Colon (tissue), 2 donors: Measurements from ENCODE around the gene PTGS2.
"Not testable (repeated sequence)": the region's sequence is repeated elsewhere in the genome, so short reads cannot be mapped to it uniquely, and the experiment has no call there.

Experiments used
- FAIRE-seq: peaks from 2 replicates; lab custom pipeline; 2012; peaks lifted over from hg19 to GRCh38; lab: Jason Lieb, UNC
- donor health status: control.
- donor health status: control.

The PTGS2 gene

DNA sequence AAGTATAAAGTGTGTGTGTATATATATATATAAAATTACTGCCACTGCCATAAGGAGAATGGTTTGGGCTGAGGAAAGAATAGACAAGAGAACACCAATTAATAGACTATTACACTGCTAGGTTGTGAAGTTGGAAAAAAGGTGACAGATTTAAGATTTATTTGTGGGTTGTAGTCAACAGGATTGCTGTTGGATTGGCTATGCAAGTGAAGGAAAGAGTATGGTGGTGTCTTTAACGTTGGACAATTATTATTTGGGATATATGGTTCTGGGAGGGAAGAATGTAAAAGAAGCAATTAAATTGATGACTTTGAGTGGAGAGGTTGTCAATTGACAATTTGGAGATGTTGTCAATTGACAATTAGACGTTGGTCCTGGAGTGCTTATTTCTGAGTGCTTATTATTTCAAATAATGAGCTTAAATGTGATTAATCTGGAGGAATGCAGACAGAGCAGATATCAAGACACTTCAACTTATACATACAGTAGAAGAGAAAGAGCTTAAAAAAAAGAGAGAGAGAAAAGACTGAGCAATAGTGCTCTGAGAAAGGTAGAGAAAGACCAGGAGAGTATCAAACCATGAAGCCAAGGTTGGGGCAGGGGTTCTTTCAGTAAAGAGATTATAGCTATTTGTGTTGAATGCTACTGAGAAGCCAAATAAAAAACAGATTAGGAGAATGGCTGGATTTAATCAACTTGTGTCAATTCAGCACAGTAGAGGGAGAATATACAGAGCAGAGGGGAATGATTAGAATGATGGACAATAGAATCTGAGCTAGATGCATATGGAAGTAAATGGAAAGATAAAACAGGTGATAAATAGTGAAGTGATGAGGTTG lies 9.7 kb downstream of the PTGS2 start:
- FAIRE-seq, result no peak

- FAIRE-seq, result not testable (repeated sequence)
These were observed 10.4 kb downstream of the PTGS2 start for GRCh38 chr1:186669784-186670183.

DNA sequence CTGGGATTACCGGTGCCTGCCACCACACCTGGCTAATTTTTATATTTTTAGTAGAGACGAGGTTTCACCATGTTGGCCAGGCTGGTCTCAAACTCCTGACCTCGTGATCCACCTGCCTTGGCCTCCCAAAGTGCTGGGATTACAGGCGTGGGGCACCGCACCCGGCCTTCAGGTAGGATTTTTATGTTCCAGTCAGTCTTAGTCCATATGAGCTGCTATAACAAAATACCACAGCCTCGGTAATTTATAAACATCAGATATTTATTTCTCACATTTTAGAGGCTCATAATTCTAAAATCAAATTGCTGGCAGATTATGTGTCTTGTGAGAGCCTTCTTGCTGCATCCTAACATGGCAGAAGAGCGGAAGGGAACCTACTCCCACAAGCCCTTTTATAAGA lies 16.0 kb downstream of the PTGS2 start:
- FAIRE-seq, result not testable (repeated sequence)

DNA sequence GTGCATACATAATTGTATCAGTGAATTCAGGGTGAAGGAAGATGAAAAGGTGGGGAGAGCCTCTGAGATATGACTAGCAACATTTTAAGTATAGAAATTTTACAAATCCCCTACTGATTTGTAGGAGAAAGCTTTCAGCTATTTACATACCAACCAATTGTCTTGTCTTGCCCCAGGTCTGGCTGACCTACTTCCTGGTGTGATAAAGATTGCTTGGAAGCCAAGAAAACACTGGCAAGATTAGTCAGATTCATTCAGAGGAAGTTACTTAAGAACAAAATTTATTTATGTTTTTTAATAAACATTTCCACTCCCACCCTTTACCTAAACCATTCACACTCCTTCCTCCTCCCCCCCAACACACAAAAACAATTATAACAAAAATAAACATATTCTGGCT lies 17.5 kb downstream of the PTGS2 start:
- FAIRE-seq, result no peak

DNA sequence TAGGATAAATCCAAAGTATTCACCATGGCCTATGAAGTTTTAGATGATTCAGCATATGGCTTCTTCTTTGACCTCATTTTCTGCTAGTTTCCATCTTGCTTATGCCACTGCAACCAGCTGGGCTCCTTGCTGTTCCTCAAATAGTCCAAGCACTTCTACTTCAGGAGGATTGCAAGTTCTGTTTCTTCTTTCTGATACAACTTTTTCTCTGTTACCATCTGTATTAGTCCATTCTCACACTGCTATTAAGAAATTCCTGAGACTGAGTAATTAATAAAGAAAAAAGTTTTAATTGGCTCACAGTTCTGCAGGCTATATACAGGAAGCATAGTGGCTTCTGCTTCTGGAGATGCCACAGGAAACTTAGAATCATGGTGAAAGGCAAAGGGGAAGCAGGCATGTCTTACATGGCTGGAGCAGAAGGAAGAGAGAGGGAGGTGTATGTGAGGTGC lies 20.3 kb downstream of the PTGS2 start:
- FAIRE-seq, result no peak

DNA sequence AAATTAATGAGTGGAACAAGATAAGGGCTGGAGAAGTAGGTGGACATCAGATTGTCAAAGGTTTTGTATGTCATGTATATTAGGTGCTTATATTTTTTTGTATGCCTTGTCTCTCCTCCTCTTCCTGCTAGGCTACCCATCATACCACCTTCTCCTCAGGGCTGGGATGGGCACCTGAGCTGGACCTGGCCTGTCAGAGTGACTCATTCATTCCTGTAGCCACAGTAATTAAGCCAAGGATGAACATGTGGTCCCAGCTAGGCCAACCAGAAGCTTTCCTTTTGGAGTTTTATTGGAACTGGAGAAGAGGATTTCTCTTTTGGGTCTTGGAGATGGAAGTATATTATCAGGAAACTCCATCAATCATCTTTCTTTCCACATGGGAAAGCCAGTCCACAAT lies 21.2 kb downstream of the PTGS2 start:
- FAIRE-seq, result no peak

DNA sequence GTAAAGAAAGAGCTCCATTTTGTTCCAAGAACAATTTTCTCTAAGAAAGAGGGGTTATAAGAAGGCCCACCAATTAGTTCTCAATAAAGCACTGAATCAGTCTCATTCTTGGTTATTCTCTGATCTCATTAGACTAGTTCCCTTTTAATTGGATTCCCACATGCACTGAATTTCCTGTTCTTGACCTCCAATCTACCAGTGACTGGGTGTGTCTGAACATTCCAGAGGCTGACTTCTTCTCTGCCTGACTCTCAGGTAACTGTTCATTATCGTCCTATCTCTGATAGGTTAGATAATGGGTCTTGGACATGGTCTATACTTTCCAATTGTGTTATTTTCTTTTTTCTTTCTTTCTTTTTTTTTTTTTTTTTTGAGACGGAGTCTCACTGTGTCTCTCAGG lies 22.7 kb downstream of the PTGS2 start:
- FAIRE-seq, result no peak

- FAIRE-seq, result no peak
These were observed 24.3 kb downstream of the PTGS2 start for GRCh38 chr1:186655876-186656275.

DNA sequence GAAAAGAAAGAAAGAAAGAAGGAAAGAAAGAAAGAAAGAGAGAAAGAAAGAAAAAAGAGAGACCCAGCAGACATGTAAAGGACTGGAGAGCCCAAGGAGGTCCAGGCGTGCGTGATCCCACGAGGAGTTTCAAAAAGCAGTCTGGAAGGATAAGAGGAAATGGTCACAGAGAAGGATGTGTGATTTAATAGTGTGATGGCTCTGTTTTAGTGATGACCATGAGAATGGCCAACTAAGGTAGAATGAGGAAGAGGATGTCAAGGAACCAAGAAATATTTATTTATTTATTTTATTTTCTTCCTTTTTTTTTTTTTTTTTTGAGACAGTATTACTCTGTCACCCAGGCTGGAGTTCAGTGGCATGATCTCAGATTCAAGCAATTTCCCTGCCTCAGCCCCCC lies 25.5 kb downstream of the PTGS2 start:
- no peak for FAIRE-seq

- FAIRE-seq, result no peak
These were observed 26.9 kb downstream of the PTGS2 start for GRCh38 chr1:186653312-186653711.

- no peak for FAIRE-seq
These were observed 31.6 kb downstream of the PTGS2 start for GRCh38 chr1:186648613-186649012.

- FAIRE-seq, result not testable (repeated sequence)
These were observed 32.2 kb downstream of the PTGS2 start for GRCh38 chr1:186647985-186648384.

DNA sequence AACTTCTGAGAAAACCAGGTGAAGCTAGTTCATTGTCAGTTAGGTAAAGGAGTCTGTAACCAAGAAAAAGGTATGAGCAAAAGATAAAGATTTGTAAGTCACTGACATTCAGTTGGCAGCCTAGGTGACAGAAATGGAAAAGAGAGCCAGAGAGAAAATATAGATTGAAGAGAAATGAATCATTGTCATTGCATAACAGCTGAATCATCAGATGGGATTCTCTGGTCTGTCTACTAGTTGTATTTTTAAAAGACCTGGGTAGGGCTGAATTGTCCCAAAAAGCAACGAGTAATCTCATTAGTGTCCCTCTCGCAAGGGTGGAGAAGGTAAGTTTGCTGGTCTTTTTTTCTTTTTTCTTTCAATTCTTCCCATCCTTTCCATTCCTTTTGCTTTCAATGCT lies 36.6 kb downstream of the PTGS2 start:
- FAIRE-seq, result no peak

DNA sequence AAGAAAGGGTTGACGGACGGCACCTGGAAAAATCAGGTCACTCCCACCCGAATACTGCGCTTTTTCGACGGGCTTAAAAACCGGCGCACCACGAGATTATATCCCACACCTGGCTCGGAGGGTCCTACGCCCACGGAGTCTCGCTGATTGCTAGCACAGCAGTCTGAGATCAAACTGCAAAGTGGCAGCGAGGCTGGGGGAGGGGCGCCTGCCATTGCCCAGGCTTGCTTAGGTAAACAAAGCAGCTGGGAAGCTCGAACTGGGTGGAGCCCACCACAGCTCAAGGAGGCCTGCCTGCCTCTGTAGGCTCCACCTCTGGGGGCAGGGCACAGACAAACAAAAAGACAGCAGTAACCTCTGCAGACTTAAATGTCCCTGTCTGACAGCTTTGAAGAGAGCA lies 42.7 kb downstream of the PTGS2 start:
- FAIRE-seq, result not testable (repeated sequence)

DNA sequence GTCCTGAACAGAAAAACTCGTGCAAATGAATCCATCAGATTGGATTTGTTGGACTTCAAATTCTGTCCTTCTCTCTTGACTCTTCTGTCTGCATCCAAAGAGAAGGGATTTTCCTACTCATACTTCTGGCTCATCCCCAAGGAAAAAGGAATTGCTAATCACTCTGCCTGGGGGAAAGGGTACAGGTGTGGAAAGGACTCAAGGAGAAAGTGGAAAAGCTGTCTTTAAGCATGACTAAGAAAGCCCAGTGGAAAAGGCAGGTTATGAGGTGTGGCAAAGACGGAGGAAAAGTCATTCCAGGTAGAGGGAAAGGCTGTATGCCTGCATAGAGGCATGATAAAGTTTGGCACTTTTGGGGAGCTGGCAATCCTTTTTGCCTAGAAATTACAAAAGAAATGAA lies 43.4 kb downstream of the PTGS2 start:
- no peak for FAIRE-seq

GRCh38 chr1:186634511-186634910 lies 45.7 kb downstream of the PTGS2 start:
- FAIRE-seq, result no peak

DNA sequence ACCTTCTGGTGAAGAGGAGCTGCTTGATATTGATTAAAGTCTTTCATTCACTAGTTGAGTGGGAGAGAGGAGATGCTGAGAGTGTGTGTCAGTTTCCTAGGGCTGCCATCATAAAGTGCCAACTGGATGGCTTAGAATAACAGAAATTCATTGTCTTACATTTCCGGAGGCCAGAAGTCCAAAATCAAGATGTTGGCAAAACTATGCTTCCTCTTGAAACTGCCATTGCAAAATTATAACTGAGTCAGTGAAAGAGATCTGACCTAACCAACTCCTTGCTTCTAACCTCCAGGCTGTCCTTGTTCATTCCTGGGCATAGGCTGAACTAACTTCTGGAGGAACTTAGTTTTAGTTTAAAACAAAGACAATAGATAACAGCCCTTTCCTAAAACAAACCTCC lies 47.1 kb downstream of the PTGS2 start:
- FAIRE-seq, result no peak

DNA sequence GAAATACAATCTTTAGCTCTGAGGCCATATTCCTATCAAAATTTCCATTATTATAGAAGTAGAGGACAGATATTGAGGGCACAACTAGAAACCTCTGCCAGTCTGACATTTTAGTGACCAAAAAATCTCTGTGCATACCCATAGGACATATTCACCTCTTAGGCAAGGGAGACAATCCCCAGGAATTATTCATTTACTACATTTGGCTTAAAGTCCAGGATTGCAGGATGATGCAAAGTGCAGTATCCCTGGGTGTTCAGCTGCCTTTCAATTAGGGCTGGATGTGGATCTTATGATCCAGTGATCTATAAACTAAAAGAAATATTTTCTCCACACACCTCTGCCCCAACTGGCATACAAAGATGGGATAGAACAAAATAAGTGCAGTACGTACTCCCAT lies 50.9 kb downstream of the PTGS2 start:
- no peak for FAIRE-seq

DNA sequence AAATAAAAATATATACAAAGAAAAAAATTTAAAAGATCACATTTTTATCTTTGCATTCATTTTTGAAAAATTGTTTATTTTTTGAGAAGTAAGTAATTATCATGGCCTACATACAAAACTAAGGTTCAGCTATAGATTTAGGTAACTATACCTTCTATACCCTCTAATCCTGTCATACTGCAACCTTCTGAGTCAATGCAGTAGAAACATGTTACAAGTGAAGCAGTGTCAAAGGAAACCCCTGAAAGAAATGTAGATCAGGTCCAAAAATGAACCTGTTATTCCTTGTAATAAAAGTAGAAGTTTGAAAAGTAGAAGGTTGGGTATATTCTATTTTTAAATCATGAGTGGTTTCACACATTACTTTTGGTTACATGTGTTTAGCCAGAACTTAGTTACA lies 51.3 kb downstream of the PTGS2 start:
- FAIRE-seq, result no peak

DNA sequence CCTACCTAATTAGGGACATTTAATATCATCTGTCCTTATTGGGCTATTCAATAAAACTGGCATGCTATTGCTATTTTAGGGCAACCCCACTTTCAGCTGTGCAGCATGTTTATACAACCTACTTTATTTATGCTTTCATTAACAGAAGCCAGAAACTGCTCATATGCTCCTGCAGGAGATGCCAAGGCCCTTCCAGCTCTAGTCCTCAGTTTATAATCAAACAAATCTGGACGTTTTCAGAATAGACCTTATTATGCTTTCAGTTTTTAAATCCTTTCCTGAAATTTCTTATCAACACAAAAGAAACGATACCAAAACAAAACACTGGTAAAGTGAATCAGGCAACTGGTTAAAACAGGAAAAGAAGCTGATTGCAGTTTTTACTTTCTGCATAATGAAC lies 53.2 kb downstream of the PTGS2 start:
- no peak for FAIRE-seq

- FAIRE-seq, result no peak
These were observed 53.8 kb downstream of the PTGS2 start for GRCh38 chr1:186626356-186626932.

DNA sequence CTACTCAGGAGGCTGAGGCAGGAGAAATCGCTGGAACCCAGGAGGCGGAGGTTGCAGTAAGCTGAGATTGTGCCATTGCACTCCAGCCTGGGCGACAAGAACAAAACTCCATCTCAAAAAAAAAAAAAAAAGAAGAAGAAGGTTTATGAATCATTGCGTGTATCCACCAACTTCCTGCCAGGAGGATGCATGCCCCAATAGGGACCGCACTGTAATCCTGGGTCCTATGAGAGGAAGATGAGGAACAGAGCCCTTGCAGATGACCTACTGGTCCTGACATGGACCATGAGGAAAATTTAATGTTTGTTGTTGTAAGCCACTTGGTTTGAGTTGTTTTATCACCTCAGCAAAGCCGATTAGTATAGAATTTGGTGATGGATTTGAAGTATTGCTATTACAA lies 56.7 kb downstream of the PTGS2 start:
- no peak for FAIRE-seq
